ENCODE results near the gene RAP2C. TPM values are rescaled to one million over a fixed set of nuclear protein-coding genes. Genes with fewer than 3 reads are reported as not detected.
A peak's percentile ranks its signal among the peaks of the same experiment; 100 is the strongest.

RAP2C gene
- total and polyA plus RNA-seq, 7 donors, result 9.6 to 25.7 (median 22.2) TPM

- no peaks in the 10 kb centered on the region for H3K9me3 ChIP-seq
- peaks cover 0 to 3% of the 10 kb centered on the region in 2 donors for H3K36me3 ChIP-seq (ENCODE audit: insufficient read depth in 1 of 2, low read depth in 1 of 2)
- H3K4me1 ChIP-seq, result peaks cover 32% of the 10 kb centered on the region
- no peak overlapping the region for H3K4me3 ChIP-seq
- intact Hi-C loops (cut with DNase I), result no loop called here
- WGBS, 3 donors, result 49 to 57% (median 55%) methylated on average over 2 of the region's 2 CpGs
- H3K27me3 ChIP-seq (ENCODE audit: insufficient read depth in 3 of 3, low read length in 2 of 3), result no peaks in the 10 kb centered on the region
- H3K27ac ChIP-seq, result no peak overlapping the region
- no peak for TF ChIP-seq CTCF (IDR thresholded peaks at IDR 0.05)
- DNase-seq, result no peak
- ATAC-seq, result no peak
Observed at GRCh38 chrX:132207996-132208395, 11.3 kb downstream of the RAP2C start.

GRCh38 chrX:132206259-132206658 is 13.0 kb downstream of the RAP2C start:
- WGBS, 3 donors, result 59 to 66% (median 62%) methylated on average over 5 of the region's 5 CpGs
- Histone ChIP-seq H3K27ac (no peak overlapping the region), H3K4me3 (no peak overlapping the region), H3K27me3 (ENCODE audit: insufficient read depth in 3 of 3, low read length in 2 of 3) (no peaks in the 10 kb centered on the region), H3K36me3 (ENCODE audit: insufficient read depth in 1 of 2, low read depth in 1 of 2) (no peaks in the 10 kb centered on the region), H3K9me3 (no peaks in the 10 kb centered on the region), H3K4me1 (peaks cover 24% of the 10 kb centered on the region)
- no peak for DNase-seq
- intact Hi-C loops (cut with DNase I), result no loop called here
- TF ChIP-seq CTCF (IDR thresholded peaks at IDR 0.05), result no peak
- no peak for ATAC-seq

GRCh38 chrX:132204629-132205028 is 14.6 kb downstream of the RAP2C start:
- WGBS, 3 donors, result 19 to 27% (median 19%) methylated on average over 1 of the region's 1 CpG
- Histone ChIP-seq H3K27ac (no peak overlapping the region), H3K4me1 (peaks cover 17% of the 10 kb centered on the region), H3K9me3 (no peaks in the 10 kb centered on the region), H3K36me3 (ENCODE audit: insufficient read depth in 1 of 2, low read depth in 1 of 2) (no peaks in the 10 kb centered on the region), H3K27me3 (ENCODE audit: insufficient read depth in 3 of 3, low read length in 2 of 3) (no peaks in the 10 kb centered on the region), H3K4me3 (no peak overlapping the region)
- no peak for TF ChIP-seq CTCF (IDR thresholded peaks at IDR 0.05)
- intact Hi-C loops (cut with DNase I), result no loop called here
- peak in 2 of 4 donors; percentile 39 to 61 for ATAC-seq
- DNase-seq, result no peak

GRCh38 chrX:132200976-132201375 is 18.3 kb downstream of the RAP2C start:
- no peaks in the 10 kb centered on the region for H3K9me3 ChIP-seq
- no peaks in the 10 kb centered on the region for H3K36me3 ChIP-seq (ENCODE audit: insufficient read depth in 1 of 2, low read depth in 1 of 2)
- DNase-seq, result no peak
- no peaks in the 10 kb centered on the region for H3K27me3 ChIP-seq (ENCODE audit: insufficient read depth in 3 of 3, low read length in 2 of 3)
- WGBS, 3 donors, result 47 to 61% (median 51%) methylated on average over 5 of the region's 5 CpGs
- TF ChIP-seq CTCF (IDR thresholded peaks at IDR 0.05), result no peak
- H3K27ac ChIP-seq, result no peak overlapping the region
- H3K4me3 ChIP-seq, result no peak overlapping the region
- no peak for ATAC-seq
- intact Hi-C loops (cut with DNase I), result no loop called here
- H3K4me1 ChIP-seq, result peaks cover 15% of the 10 kb centered on the region

- DNase-seq, result no peak
- Histone ChIP-seq H3K9me3 (no peaks in the 10 kb centered on the region), H3K27ac (no peak overlapping the region), H3K36me3 (ENCODE audit: insufficient read depth in 1 of 2, low read depth in 1 of 2) (no peaks in the 10 kb centered on the region), H3K4me3 (no peak overlapping the region), H3K27me3 (ENCODE audit: insufficient read depth in 3 of 3, low read length in 2 of 3) (no peaks in the 10 kb centered on the region), H3K4me1 (peaks cover 10% of the 10 kb centered on the region)
- 73 to 96% (median 90%) methylated on average over 6 of the region's 6 CpGs for WGBS, 3 donors
- TF ChIP-seq CTCF (IDR thresholded peaks at IDR 0.05), result no peak
- intact Hi-C loops (cut with DNase I), result no loop called here
- no peak for ATAC-seq
Observed at GRCh38 chrX:132199941-132200340, 19.3 kb downstream of the RAP2C start.
